ENCODE results near the gene YLPM1. TPM values are rescaled to one million over a fixed set of nuclear protein-coding genes. Genes with fewer than 3 reads are reported as not detected.

The YLPM1 gene
- total RNA-seq, 1 donor from 2014 or later = 110 TPM

DNA sequence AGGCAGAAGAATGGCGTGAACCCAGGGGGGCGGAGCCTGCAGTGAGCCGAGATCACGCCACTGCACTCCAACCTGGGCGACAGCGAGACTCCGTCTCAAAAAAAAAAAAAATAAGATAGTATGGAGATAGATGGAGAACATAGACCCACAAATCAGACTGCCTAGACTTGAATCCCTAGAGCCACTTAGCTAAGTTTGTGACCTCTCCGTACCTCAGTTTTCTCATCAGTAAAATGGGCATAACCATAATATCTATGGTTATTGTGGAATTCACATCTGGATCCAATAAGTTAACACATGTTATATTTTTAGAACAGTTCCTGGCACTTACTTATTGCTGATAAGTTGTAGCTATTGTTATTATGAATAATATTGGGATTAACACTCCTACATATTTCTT lies 105.6 kb downstream of the YLPM1 start:
- DNase-seq (ENCODE audit: low spot score) = no peak

DNA sequence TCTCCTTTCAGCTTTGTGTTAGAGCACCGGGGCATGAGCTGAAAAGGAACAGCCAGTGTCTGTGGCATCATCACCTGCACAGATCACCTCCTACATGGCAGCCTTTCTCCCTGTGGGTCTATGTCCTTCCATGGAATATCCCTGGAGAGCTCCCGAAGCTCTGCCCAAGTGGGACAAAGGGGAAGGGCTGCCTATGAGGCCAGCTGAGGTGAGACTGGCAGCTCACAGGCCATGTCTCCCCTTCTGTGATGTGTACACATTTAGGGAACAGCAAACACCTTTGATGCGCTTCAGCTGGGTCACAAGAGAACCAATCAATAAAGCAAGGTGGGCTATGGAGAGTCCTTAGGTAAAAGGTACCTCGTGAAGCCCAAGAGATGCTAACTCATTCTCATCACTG lies 108.7 kb downstream of the YLPM1 start:
- DNase-seq (ENCODE audit: low spot score) = no peak

GRCh38 chr14:74875204-74875603 lies 112.1 kb downstream of the YLPM1 start:
- DNase-seq (ENCODE audit: low spot score) = no peak

- no peak for DNase-seq (ENCODE audit: low spot score)
These were observed 113.1 kb downstream of the YLPM1 start, which contains the start of gene PROX2 for GRCh38 chr14:74875941-74876913. Gene PROX2 (minus strand): TSS chr14:74876145. CDS start chr14:74863834, 12,311 bp downstream.

DNA sequence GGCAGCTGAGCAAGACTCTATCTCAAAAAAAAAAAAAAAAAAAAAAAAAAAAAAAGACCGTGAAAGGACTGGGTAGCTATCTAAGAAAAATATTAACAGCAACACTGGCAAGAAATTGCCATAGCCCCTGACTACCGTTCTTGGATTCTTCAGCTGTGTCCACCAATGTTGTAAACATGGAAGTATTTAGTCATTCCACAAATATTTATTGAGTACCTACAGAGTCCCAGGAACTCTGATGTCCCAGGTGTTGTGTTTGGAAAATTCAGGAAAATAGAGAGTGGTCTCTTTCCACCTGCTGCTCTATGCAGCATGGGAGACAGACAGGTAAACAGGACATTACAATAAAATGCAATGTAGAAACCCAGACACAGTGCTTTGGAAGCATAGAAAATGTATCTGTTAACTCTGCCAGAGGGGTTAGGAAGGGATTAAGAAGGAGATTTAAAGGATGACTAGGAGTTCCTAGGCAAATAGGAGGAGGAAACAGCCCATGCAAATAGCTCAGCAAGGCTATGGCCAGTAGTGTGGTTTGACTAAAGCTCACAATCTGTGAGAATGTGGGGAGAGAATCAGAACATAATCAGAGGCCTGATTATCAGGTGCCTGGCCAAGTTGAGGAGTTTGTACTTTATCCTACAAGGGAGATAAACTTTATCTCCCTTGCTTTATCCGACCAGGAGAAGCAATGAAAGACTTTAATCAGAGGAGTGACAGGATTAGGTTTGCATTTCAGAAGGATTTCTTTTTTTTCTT lies 116.5 kb downstream of the YLPM1 start:
- DNase-seq (ENCODE audit: low spot score) = no peak

DNA sequence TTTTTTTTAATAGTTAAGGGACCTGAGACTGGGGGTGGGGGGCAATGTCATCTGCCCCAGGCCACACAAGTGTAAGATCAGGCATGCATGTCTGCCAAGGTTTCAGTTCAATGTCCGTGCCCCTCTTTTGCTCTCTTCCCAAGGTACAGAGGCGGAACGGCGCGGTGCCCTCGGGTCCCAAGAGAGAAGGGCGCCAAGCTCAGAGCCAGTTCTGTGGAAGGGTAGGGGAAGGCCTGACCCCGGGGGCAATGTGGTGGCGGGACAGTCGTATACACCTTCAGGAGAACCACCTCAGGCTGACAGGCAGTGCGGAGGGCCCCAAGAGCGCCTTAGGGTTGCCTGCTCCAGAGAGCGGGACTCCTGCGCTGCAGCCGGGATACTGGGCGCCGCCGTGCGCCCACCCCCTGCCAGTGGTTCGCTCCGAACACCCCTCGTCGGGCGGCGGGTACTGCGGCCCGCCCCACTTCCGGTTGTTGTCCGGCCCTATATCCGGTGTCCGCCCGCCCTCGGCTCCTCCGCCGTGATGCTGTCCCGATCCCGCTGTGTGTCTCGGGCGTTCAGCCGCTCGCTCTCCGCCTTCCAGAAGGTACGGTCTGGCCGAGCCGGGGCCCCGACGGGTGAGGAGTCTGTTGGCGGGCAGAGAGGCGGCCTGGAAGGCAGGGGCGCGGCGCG lies 118.5 kb downstream of the YLPM1 start, which contains the start of gene DLST:
Gene DLST (plus strand): TSS at position 486 of the 672 bp plus-strand sequence. CDS start 38 bp downstream, at position 524.
- peak; percentile 86 for DNase-seq (ENCODE audit: low spot score)

GRCh38 chr14:74882103-74882920 lies 119.2 kb downstream of the YLPM1 start:
- DNase-seq (ENCODE audit: low spot score) = peak; percentile 52

Other genes starting within 250 kb of the YLPM1 start
- 6.8 TPM for gene LTBP2, start 151.1 kb upstream of the YLPM1 start, total RNA-seq
- 40.8 TPM for gene AREL1, start 50.2 kb upstream of the YLPM1 start, total RNA-seq
- gene FCF1, start 50.2 kb upstream of the YLPM1 start, total RNA-seq = 54.6 TPM
- 0.13 TPM for gene PROX2, start 112.8 kb downstream of the YLPM1 start, total RNA-seq
- gene DLST, start 118.6 kb downstream of the YLPM1 start, total RNA-seq = 81.3 TPM
- gene RPS6KL1, start 159.9 kb downstream of the YLPM1 start, total RNA-seq = 10.7 TPM
- 4.4 TPM for gene PGF, start 192.3 kb downstream of the YLPM1 start, total RNA-seq
- 39.2 TPM for gene EIF2B2, start 239.6 kb downstream of the YLPM1 start, total RNA-seq

All from ureter (tissue), 1 donor.